AG09319 (cell line): ENCODE results near the gene CD3D.
"Not testable (repeated sequence)": the region's sequence is repeated elsewhere in the genome, so short reads cannot be mapped to it uniquely, and the experiment has no call there.

Experiments used
- DNase-seq: peaks from one replicate; pipeline ENCODE4 v3.0.0-alpha.2; 2010; ENCODE audit warnings: low read depth; ENCODE audit errors: extremely low read depth
- TF ChIP-seq, protein P1 (sequence below): IDR thresholded peaks from 2 replicates; pipeline ENCODE4 v1.5.1; 2011; ENCODE audit warnings: low read depth, mild to moderate bottlenecking, inconsistent platforms, low read length, moderate library complexity

Gene CD3D

DNA sequence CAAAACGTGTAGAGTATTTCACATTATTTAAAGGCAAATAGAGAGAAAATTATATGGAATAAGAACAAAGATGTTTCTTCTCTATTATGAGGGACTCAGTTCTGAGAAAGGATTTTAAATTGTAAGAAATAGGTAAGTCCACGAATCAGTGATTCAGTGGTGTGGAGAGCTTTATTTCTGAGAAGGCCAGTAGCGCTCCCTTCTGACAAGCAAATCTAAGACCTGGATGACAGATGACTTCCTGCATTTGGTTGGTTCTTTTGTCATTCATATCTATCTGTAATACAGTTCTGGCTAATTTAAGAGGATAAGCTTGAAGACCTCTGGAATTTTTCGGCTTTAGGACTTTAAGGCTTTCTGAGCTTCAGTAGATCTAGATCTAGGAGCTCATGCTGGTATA is 31.0 kb downstream of the CD3D start:
- no peak for DNase-seq
- TF ChIP-seq, protein P1, sequence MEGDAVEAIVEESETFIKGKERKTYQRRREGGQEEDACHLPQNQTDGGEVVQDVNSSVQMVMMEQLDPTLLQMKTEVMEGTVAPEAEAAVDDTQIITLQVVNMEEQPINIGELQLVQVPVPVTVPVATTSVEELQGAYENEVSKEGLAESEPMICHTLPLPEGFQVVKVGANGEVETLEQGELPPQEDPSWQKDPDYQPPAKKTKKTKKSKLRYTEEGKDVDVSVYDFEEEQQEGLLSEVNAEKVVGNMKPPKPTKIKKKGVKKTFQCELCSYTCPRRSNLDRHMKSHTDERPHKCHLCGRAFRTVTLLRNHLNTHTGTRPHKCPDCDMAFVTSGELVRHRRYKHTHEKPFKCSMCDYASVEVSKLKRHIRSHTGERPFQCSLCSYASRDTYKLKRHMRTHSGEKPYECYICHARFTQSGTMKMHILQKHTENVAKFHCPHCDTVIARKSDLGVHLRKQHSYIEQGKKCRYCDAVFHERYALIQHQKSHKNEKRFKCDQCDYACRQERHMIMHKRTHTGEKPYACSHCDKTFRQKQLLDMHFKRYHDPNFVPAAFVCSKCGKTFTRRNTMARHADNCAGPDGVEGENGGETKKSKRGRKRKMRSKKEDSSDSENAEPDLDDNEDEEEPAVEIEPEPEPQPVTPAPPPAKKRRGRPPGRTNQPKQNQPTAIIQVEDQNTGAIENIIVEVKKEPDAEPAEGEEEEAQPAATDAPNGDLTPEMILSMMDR, result no peak

DNA sequence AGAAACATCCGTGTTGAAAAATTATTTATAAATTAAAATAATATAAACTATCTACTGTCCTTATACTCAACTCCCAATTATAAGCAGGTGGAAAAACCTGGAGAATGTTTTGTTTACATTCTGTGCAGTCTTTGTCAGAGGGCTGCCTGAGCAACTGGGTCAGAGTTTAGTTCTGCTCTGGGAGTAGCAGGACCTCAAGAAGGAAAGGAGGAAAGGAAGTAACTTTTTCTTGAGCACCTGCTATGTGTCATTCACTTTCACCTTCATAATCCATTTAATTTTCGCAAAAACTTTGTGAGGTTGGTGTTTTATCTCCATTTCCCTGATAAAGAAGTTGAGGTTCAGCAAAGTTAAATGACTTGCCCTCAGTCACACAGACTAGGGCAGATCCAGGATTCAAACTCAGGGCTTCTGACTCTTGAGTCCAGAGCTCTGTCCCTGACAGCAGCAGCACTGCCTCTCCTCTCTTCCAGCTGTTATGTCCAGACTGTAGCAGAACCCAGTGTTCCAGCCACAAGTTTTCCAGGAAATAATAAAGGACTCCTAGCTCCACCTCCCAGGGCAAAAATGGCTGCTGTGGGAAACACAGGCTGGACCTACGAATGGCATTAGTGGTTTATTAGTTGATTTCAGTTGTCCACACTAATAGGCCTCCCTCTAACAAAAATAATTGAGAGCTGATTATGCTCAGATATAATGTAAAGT is 31.6 kb downstream of the CD3D start:
- TF ChIP-seq, protein P1, result no peak

DNA sequence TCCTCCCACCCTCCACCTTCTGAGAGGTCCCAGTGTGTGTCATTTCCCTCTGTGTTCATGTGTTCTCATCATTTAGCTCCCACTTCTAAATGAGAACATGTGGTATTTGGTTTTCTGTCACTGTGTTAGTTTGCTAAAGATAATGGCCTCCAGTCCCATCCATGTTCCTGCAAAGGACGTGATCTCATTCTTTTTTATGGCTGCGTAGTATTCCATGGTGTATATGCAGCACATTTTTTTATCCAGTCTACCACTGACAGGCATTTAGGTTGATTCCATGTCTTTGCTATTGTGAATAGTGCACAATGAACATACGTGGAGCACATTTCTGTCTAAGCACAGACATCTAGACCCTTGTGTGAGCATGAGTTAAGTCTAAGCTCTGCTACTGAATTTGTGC is 32.2 kb downstream of the CD3D start:
- DNase-seq, result no peak
- TF ChIP-seq, protein P1, result no peak

More for the DNA sequence above, 31.6 kb downstream of the CD3D start:
- DNase-seq, result no peak

DNA sequence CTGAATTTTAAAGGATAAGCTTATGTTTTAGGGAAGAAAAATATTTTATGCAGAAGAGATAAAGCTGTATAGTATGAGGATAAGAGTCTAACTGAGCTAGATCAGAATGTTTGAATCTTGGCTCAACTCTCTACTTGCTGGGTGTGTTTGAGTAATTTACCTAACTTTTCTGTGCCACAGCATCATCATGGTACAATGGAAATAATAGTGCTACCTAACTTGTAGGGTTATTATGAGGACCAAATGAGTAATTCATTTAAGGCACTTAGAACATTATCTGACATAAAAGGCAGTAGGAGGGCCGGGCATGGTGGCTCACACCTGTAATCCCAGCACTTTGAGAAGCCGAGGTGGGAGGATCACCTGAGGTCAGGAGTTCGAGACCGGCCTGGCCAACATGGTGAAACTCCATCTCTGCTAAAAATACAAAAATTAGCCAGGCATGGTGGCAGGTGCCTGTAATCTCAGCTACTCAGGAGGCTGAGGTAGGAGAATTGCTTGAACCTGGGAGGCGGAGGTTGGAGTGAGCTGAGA is 33.4 kb downstream of the CD3D start:
- not testable (repeated sequence) for DNase-seq

DNA sequence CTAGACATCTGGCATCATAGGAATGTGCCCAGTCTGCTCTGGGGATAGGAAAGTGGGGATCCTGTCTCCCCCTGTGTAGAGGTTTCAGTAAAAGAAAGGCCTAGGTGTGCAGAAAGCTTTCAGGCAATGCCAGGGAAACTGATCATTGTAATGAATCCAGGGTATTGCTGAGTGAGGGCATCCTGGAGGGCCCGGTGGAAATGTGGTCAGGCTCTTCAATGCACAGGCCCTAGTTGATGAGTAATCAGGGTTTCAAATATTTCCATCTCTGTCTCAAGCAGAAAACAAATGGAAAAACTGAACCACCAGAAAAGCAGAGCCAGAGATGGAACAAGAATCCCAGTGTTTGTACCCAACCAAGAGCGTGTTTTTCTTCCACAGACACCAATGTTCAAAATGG is 35.9 kb downstream of the CD3D start:
- DNase-seq, result no peak
- TF ChIP-seq, protein P1, result no peak

DNA sequence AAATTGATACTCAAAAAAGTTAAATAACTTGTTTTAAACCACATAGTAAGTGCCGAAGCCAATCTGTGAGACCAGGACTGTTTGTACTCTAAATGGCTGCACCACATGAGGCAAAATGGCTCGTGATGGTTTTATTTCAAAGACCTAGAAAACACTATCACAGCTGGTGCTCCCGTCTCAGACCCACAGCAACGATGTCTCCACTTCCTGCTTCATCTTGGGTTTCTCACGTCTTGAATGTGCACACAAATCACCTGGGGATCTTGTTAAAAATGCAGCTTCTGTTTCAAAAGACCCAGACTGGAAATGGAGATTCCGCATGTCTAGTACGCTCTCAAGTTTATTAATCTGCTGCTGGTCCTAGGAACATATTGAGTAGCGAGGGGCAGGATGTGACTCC is 36.8 kb downstream of the CD3D start:
- TF ChIP-seq, protein P1, result no peak
- DNase-seq, result no peak

DNA sequence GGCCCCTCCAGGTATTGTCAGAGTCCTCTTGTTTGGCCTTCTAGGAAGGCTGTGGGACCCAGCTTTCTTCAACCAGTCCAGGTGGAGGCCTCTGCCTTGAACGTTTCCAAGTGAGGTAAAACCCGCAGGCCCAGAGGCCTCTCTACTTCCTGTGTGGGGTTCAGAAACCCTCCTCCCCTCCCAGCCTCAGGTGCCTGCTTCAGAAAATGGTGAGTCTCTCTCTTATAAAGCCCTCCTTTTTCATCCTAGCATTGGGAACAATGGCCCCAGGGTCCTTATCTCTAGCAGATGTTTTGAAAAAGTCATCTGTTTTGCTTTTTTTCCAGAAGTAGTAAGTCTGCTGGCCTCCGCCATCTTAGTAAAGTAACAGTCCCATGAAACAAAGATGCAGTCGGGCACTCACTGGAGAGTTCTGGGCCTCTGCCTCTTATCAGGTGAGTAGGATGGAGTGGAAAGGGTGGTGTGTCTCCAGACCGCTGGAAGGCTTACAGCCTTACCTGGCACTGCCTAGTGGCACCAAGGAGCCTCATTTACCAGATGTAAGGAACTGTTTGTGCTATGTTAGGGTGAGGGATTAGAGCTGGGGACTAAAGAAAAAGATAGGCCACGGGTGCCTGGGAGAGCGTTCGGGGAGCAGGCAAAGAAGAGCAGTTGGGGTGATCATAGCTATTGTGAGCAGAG is 37.8 kb downstream of the CD3D start, which contains the start of gene CD3E:
Gene CD3E, plus strand, starts transcription at position 163 of the 681 bp plus-strand sequence. Its CDS starts 223 bp downstream, at position 386.
- no peak for DNase-seq
- TF ChIP-seq, protein P1, result no peak
